ENCODE data around the gene UBE2D2.
"Not testable (repeated sequence)": the region's sequence is repeated elsewhere in the genome, so short reads cannot be mapped to it uniquely, and the experiment has no call there.

Gene UBE2D2

DNA sequence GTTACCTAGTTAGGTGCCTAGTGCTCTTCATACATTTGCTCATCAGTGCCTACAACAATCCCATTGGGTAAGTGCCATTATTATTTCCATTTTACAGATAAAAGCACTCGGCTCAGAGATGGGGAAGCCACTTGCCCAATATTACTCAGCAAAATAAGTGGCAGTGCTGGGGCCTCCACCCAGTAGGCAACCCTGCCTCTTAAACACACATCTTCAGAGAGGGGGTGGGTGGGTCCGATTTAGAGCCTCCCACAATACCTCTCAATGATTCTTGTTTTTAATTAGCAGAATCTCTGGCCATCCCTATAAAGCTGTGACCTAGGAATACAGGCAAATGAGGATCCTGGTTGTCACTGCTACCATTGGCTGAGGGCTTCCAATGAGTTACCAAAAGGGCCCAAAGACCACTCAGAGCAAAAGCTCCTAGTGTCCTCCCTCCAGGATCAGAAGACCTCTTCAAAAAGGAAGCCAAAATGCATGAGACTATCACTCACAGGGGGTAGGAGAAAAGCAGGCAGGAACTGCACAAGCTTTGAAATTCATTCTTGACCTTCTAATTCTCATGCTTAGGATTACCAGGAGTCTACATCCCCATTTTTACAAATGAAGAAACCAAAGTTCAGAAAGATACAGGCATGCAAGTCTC is 36.1 kb upstream of the UBE2D2 start:
- Histone ChIP-seq H3K4me3 (ENCODE audit: low read depth in 1 of 2, low read length in 2 of 2) (no peak overlapping the region), H3K27me3 (ENCODE audit: control insufficient read depth in 1 of 2, insufficient read depth in 2 of 2, low read length in 2 of 2) (no peaks in the 10 kb centered on the region), H3K4me1 (ENCODE audit: control insufficient read depth in 1 of 2, insufficient read depth in 2 of 2, low read length in 2 of 2) (peaks cover 0 to 4% of the 10 kb centered on the region in 2 donors), H3K9me3 (ENCODE audit: control insufficient read depth in 1 of 2, low read length in 2 of 2) (no peaks in the 10 kb centered on the region), H3K36me3 (ENCODE audit: control insufficient read depth in 1 of 2, insufficient read depth in 2 of 2, low read length in 2 of 2) (no peaks in the 10 kb centered on the region), H3K9ac (ENCODE audit: low read depth in 1 of 2, low read length in 2 of 2) (no peak overlapping the region), H3K27ac (ENCODE audit: low read depth, low read length) (no peak overlapping the region)

DNA sequence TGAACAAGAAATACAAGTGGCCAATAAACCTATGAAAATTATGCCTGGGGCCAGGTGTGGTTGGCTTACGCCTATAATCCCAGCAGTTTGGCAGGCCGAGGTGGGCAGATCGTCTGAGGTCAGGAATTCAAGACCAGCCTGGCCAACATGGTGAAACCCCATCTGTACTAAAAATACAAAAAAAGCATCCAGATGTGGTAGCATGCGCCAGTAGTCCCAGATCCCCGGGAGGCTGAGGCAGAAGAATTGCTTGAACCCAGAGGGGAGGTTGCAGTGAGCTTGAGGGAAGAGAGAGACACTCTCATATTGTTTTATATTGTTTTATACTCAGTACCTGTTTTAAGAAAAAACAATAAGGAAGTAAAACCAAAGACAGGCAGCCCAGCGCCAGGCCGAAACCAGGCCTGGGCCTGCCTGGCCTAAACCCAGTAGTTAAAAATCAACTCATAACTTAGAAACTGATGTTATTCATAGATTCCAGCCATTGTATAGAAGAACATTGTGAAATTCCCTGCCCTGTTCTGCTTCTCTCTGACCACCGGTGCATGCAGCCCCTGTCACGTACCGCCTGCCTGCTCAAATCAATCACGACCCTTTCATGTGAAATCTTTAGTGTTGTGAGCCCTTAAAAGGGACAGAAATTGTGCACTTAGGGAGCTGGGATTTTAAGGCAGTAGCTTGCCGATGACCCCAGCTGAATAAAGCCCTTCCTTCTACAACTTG is 35.4 kb upstream of the UBE2D2 start:
- not testable (repeated sequence) for H3K27me3 ChIP-seq (ENCODE audit: control insufficient read depth in 1 of 2, insufficient read depth in 2 of 2, low read length in 2 of 2); H3K27ac ChIP-seq (ENCODE audit: low read depth, low read length); H3K9ac ChIP-seq (ENCODE audit: low read depth in 1 of 2, low read length in 2 of 2); H3K36me3 ChIP-seq (ENCODE audit: control insufficient read depth in 1 of 2, insufficient read depth in 2 of 2, low read length in 2 of 2); H3K4me1 ChIP-seq (ENCODE audit: control insufficient read depth in 1 of 2, insufficient read depth in 2 of 2, low read length in 2 of 2); H3K9me3 ChIP-seq (ENCODE audit: control insufficient read depth in 1 of 2, low read length in 2 of 2); H3K4me3 ChIP-seq (ENCODE audit: low read depth in 1 of 2, low read length in 2 of 2)

DNA sequence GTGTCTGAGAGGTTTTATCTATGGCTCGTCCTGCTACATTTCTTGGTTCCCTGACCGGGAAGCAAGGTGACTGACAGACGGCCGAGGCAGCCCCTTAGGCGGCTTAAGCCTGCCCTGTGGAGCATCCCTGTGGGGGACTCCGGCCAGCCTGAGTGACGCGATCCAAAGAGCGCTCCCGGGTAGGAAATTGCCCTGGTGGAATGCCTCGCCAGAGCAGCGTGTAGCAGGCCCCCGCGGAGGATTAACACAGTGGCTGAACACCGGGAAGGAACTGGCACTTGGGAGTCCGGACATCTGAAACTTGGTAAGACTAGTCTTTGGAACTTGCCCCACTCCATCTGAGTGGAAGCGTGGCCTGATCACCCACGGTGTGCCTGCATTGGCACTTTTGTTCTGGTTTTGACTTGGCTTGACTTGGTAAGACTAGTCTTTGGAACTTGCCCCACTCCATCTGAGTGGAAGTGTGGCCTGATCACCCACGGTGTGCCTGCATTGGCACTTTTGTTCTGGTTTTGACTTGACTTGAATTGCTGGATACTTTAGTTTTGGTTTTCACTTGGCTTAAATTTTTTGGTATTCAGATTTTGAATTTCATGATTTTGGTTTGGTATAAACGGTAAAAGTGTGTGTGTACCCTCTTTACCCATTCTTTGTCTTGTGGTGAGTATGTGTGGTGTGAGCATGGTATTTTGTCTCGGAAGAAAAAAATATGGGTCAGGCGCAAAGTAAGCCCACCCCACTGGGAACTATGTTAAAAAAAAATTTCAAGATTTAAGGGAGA is 34.6 kb upstream of the UBE2D2 start:
- H3K27me3 ChIP-seq (ENCODE audit: control insufficient read depth in 1 of 2, insufficient read depth in 2 of 2, low read length in 2 of 2); H3K4me1 ChIP-seq (ENCODE audit: control insufficient read depth in 1 of 2, insufficient read depth in 2 of 2, low read length in 2 of 2); H3K36me3 ChIP-seq (ENCODE audit: control insufficient read depth in 1 of 2, insufficient read depth in 2 of 2, low read length in 2 of 2); H3K9me3 ChIP-seq (ENCODE audit: control insufficient read depth in 1 of 2, low read length in 2 of 2); H3K9ac ChIP-seq (ENCODE audit: low read depth in 1 of 2, low read length in 2 of 2); H3K4me3 ChIP-seq (ENCODE audit: low read depth in 1 of 2, low read length in 2 of 2); H3K27ac ChIP-seq (ENCODE audit: low read depth, low read length): not testable (repeated sequence)

DNA sequence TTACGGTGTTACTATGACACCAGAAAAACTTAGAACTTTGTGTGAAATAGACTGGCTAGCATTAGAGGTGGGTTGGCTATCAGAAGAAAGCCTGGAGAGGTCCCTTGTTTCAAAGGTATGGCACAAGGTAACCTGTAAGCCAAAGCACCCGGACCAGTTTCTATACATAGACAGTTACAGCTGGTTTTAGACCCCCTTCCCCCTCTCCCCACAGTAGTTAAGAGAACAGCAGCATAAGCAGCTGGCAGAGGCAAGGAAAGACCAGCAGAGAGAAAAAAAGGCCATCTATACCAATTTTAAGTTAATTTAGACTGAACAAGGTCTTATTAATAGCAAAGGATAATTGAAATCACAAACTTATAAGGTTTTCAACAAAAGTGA is 34.1 kb upstream of the UBE2D2 start:
- H3K9me3 ChIP-seq (ENCODE audit: control insufficient read depth in 1 of 2, low read length in 2 of 2); H3K4me1 ChIP-seq (ENCODE audit: control insufficient read depth in 1 of 2, insufficient read depth in 2 of 2, low read length in 2 of 2); H3K27ac ChIP-seq (ENCODE audit: low read depth, low read length); H3K4me3 ChIP-seq (ENCODE audit: low read depth in 1 of 2, low read length in 2 of 2); H3K9ac ChIP-seq (ENCODE audit: low read depth in 1 of 2, low read length in 2 of 2); H3K27me3 ChIP-seq (ENCODE audit: control insufficient read depth in 1 of 2, insufficient read depth in 2 of 2, low read length in 2 of 2); H3K36me3 ChIP-seq (ENCODE audit: control insufficient read depth in 1 of 2, insufficient read depth in 2 of 2, low read length in 2 of 2): not testable (repeated sequence)

DNA sequence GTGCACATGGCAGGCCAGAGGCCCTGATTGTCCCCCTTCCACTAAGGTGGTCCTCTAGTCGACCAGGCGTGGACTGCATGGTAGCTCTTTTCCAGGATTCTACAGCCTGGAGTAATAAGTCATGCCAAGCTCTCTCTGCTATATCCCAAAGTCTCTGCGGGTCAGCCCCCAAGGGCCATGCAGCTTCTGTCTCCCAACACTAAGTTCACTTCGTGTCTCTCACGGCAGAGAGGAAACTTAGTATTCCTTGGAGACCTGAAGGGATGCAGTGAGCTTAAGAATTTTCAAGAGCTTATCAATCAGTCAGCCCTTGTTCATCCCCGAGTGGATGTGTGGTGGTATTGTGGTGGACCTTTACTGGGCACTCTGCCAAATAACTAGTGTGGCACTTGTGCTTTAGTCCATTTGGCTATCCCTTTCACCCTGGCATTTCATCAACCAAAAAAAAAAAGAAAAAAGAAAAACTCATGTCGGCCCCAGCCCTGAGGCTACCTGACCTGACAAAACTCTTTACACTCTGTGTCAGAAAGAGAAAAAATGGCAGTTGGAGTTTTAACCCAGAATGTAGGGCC is 33.2 kb upstream of the UBE2D2 start:
- H3K27me3 ChIP-seq (ENCODE audit: control insufficient read depth in 1 of 2, insufficient read depth in 2 of 2, low read length in 2 of 2), result not testable (repeated sequence)

DNA sequence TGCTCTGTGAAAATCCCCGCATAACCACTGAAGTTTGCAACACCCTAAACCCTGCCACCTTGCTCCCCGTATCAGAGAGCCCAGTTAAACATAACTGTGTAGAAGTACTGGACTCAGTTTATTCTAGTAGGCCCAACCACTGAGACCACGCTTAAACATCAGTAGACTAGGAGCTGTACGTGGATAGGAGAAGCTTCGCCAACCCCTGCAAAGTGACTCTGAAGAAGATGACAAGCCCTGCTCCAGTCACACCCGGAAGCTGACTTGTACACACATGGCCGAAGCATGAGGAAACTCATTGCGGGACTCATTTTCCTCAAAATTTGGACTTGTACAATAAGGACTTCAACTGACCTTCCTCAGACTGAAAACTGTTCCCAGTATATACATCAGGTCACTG is 32.4 kb upstream of the UBE2D2 start:
- H3K36me3 ChIP-seq (ENCODE audit: control insufficient read depth in 1 of 2, insufficient read depth in 2 of 2, low read length in 2 of 2); H3K27me3 ChIP-seq (ENCODE audit: control insufficient read depth in 1 of 2, insufficient read depth in 2 of 2, low read length in 2 of 2); H3K9me3 ChIP-seq (ENCODE audit: control insufficient read depth in 1 of 2, low read length in 2 of 2); H3K27ac ChIP-seq (ENCODE audit: low read depth, low read length); H3K9ac ChIP-seq (ENCODE audit: low read depth in 1 of 2, low read length in 2 of 2); H3K4me3 ChIP-seq (ENCODE audit: low read depth in 1 of 2, low read length in 2 of 2); H3K4me1 ChIP-seq (ENCODE audit: control insufficient read depth in 1 of 2, insufficient read depth in 2 of 2, low read length in 2 of 2): not testable (repeated sequence)

More for the DNA sequence above, 33.2 kb upstream of the UBE2D2 start:
- not testable (repeated sequence) for H3K27ac ChIP-seq (ENCODE audit: low read depth, low read length); H3K9ac ChIP-seq (ENCODE audit: low read depth in 1 of 2, low read length in 2 of 2); H3K4me1 ChIP-seq (ENCODE audit: control insufficient read depth in 1 of 2, insufficient read depth in 2 of 2, low read length in 2 of 2); H3K4me3 ChIP-seq (ENCODE audit: low read depth in 1 of 2, low read length in 2 of 2); H3K36me3 ChIP-seq (ENCODE audit: control insufficient read depth in 1 of 2, insufficient read depth in 2 of 2, low read length in 2 of 2); H3K9me3 ChIP-seq (ENCODE audit: control insufficient read depth in 1 of 2, low read length in 2 of 2)

DNA sequence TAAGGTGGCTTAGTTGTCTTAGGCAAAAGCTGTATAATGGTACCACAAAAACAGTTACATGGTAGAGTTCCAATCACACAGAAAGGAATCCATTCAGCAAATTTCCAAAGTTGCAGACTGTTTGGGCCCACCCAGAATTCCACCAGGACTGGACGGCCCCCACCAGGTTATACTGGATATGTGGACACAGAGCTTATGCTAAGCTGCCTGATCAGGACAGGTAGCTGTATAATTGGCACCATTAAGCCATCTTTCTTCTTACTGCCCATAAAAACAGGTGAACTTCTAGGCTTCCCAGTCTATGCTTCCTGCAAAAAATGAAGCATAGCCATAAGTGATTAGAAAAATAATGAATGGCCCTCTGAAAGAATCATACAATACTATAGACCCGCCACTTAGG is 31.1 kb upstream of the UBE2D2 start:
- H3K36me3 ChIP-seq (ENCODE audit: control insufficient read depth in 1 of 2, insufficient read depth in 2 of 2, low read length in 2 of 2); H3K4me1 ChIP-seq (ENCODE audit: control insufficient read depth in 1 of 2, insufficient read depth in 2 of 2, low read length in 2 of 2); H3K27ac ChIP-seq (ENCODE audit: low read depth, low read length); H3K9ac ChIP-seq (ENCODE audit: low read depth in 1 of 2, low read length in 2 of 2); H3K27me3 ChIP-seq (ENCODE audit: control insufficient read depth in 1 of 2, insufficient read depth in 2 of 2, low read length in 2 of 2); H3K9me3 ChIP-seq (ENCODE audit: control insufficient read depth in 1 of 2, low read length in 2 of 2); H3K4me3 ChIP-seq (ENCODE audit: low read depth in 1 of 2, low read length in 2 of 2): not testable (repeated sequence)

DNA sequence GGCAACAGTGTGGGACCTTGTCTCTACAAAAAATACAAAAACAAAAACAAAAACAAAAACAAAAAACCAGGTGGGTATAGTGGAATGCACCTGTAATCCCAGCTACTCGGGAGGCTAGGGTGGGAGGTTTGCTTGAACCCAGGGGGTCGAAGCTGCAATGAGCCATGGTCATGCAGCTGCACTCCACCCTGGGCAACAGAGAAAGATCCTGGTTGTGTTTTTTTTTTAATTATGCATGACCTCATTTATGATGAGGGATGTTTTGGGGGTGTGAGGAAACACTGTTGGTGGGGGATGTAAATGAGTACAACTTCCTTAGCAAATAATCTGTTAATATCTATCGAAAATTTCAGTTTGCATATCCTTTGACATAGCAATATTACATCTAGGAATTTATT is 29.4 kb upstream of the UBE2D2 start:
- Histone ChIP-seq H3K9me3 (ENCODE audit: control insufficient read depth in 1 of 2, low read length in 2 of 2) (no peaks in the 10 kb centered on the region), H3K9ac (ENCODE audit: low read depth in 1 of 2, low read length in 2 of 2) (no peak overlapping the region), H3K27ac (ENCODE audit: low read depth, low read length) (no peak overlapping the region), H3K27me3 (ENCODE audit: control insufficient read depth in 1 of 2, insufficient read depth in 2 of 2, low read length in 2 of 2) (no peaks in the 10 kb centered on the region), H3K4me3 (ENCODE audit: low read depth in 1 of 2, low read length in 2 of 2) (no peak overlapping the region), H3K4me1 (ENCODE audit: control insufficient read depth in 1 of 2, insufficient read depth in 2 of 2, low read length in 2 of 2) (no peaks in the 10 kb centered on the region), H3K36me3 (ENCODE audit: control insufficient read depth in 1 of 2, insufficient read depth in 2 of 2, low read length in 2 of 2) (no peaks in the 10 kb centered on the region)

DNA sequence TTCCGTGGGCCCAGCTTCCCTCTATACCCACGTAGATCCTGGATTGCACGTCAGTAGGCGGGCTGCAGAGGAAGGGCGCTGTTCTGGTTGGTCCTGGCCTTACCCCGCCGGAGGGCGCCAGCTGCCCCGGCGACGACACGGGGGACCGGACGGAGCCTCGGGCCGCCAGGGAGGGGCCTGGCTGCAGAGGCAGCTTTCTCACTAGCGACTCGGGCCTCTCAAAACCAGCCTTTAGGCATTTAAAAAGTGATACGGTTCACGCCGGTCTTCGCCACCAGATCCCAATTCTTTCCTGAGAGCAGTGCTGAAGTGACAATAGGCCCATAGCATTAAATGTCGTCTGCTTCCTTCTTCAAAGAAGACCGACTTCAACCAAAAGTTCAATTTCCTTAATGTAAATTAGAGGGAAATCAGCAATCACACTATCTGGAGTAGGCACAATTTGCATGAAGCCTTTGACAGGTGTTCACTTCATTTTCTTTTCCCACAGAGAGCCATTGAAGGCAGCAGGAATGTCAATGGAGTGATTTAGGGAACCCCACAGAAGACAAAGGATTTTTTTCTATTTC is 17.6 kb upstream of the UBE2D2 start:
- Histone ChIP-seq H3K27ac (ENCODE audit: low read depth, low read length) (no peak overlapping the region), H3K9ac (ENCODE audit: low read depth in 1 of 2, low read length in 2 of 2) (peak overlapping the region; percentile 3 to 15)

DNA sequence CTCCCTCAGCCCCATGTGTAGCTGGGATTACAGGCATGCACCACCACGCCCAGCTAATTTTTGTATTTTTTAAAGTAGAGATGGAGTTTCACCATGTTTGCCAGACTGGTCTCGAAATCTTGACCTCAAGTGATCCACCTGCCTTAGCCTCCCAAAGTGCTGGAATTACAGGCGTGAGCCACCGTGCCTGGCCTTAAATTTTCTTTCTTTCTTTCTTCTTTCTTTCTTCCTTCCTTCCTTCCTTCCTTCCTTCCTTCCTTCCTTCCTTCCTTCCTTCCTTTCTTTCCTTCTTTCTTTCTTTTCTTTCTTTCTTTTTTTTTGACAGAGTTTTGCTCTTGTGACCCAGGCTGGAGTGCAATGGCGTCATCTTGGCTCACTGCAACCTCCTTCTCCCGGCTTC is 14.5 kb upstream of the UBE2D2 start:
- not testable (repeated sequence) for H3K9me3 ChIP-seq (ENCODE audit: control insufficient read depth in 1 of 2, low read length in 2 of 2); H3K4me3 ChIP-seq (ENCODE audit: low read depth in 1 of 2, low read length in 2 of 2); H3K4me1 ChIP-seq (ENCODE audit: control insufficient read depth in 1 of 2, insufficient read depth in 2 of 2, low read length in 2 of 2); H3K27me3 ChIP-seq (ENCODE audit: control insufficient read depth in 1 of 2, insufficient read depth in 2 of 2, low read length in 2 of 2); H3K9ac ChIP-seq (ENCODE audit: low read depth in 1 of 2, low read length in 2 of 2); H3K27ac ChIP-seq (ENCODE audit: low read depth, low read length); H3K36me3 ChIP-seq (ENCODE audit: control insufficient read depth in 1 of 2, insufficient read depth in 2 of 2, low read length in 2 of 2)

More for the DNA sequence above, 17.6 kb upstream of the UBE2D2 start:
- Histone ChIP-seq H3K27me3 (ENCODE audit: control insufficient read depth in 1 of 2, insufficient read depth in 2 of 2, low read length in 2 of 2) (no peaks in the 10 kb centered on the region), H3K4me1 (ENCODE audit: control insufficient read depth in 1 of 2, insufficient read depth in 2 of 2, low read length in 2 of 2) (peaks cover 4 to 9% of the 10 kb centered on the region in 2 donors), H3K4me3 (ENCODE audit: low read depth in 1 of 2, low read length in 2 of 2) (peak overlapping the region; percentile 41 to 59), H3K36me3 (ENCODE audit: control insufficient read depth in 1 of 2, insufficient read depth in 2 of 2, low read length in 2 of 2) (no peaks in the 10 kb centered on the region), H3K9me3 (ENCODE audit: control insufficient read depth in 1 of 2, low read length in 2 of 2) (no peaks in the 10 kb centered on the region)
